ENCODE data around the gene CAB39.

Gene CAB39

DNA sequence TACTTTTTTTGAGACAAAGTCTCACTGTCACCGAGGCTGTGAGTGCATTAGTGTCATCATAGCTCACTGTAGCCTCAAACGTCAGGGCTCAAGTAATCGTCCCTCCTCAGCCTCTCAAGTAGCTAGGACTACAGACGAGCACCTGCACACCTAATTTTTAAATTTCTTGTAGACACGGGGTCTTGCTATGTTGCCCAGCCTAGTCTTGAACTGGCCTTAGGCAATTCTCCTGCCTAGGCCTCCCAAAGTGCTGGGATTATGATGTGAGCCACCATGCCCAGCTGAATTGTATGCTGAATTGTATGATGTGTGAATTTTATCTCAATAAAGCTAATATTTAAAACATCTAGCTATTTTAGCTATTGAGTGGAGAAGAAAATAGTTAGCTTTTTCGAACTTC is 18.9 kb downstream of the CAB39 start:
- Histone ChIP-seq H3K4me1 (ENCODE audit: insufficient read depth, low read length) (peaks cover 4% of the 10 kb centered on the region), H2AFZ (ENCODE audit: low read depth, low read length) (no peak overlapping the region), H3K4me3 (ENCODE audit: low read length) (no peak overlapping the region)

GRCh38 chr2:230732914-230733401 is 20.3 kb downstream of the CAB39 start:
- no peaks in the 10 kb centered on the region for H3K27me3 ChIP-seq (ENCODE audit: insufficient read depth, low read length)
- no peaks in the 10 kb centered on the region for H3K4me1 ChIP-seq (ENCODE audit: insufficient read depth, low read length)
- no peak overlapping the region for H3K4me3 ChIP-seq (ENCODE audit: low read length)
- H3K9me3 ChIP-seq (ENCODE audit: low read length): no peaks in the 10 kb centered on the region
- no peak overlapping the region for H2AFZ ChIP-seq (ENCODE audit: low read depth, low read length)
- H3K36me3 ChIP-seq (ENCODE audit: insufficient read depth, low read length): no peaks in the 10 kb centered on the region

More for the DNA sequence above, 18.9 kb downstream of the CAB39 start:
- H3K9me3 ChIP-seq (ENCODE audit: low read length): no peaks in the 10 kb centered on the region
- H3K36me3 ChIP-seq (ENCODE audit: insufficient read depth, low read length): no peaks in the 10 kb centered on the region
- no peaks in the 10 kb centered on the region for H3K27me3 ChIP-seq (ENCODE audit: insufficient read depth, low read length)

DNA sequence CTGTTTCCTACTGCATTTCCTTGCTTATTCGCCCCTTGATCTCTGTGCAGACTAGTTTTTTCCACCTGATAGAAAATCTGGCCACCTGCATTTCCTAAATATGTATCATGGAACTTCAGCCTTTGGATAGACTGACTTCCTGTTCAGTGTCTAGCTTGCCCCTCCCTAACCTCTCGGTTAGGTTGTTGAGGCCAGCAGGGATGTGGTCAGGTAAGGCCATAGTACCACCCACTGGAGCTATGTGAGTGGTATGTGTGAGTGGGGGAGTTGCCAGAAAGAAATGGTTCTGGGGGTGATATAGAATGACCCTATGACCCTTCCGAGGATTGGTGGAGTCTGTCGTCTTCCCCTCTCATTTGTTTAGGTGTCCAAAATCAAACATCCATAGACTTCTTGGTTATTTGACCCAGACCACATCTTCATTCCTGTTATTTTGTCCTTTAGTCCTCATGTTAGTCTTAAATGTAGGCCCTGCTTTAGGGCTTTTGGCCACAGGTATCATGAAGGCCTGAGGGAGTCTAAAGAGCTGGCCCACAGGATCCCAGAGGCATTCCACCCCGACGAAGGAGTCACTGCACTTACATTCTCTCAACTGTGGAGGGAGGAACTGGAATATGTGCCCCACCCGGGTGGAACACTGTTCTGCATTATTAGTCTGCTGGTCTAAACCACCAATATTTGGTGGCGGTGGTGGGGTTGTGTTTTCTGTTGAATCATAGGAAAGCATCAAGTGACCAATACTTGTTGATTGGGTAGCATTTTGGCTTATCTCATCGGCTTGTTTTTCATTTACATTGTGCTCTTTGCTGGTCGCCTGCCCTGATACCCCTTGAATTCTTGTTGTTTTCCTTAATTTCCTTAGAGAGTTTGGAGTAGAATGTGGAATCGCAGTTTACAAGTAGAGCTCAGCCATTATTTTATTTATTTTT is 21.9 kb downstream of the CAB39 start:
- Histone ChIP-seq H3K4me1 (ENCODE audit: insufficient read depth, low read length) (no peaks in the 10 kb centered on the region), H2AFZ (ENCODE audit: low read depth, low read length) (no peak overlapping the region), H3K4me3 (ENCODE audit: low read length) (no peak overlapping the region), H3K27me3 (ENCODE audit: insufficient read depth, low read length) (no peaks in the 10 kb centered on the region), H3K9me3 (ENCODE audit: low read length) (no peaks in the 10 kb centered on the region), H3K36me3 (ENCODE audit: insufficient read depth, low read length) (no peaks in the 10 kb centered on the region)

GRCh38 chr2:230735884-230736283 is 23.2 kb downstream of the CAB39 start:
- Histone ChIP-seq H3K36me3 (ENCODE audit: insufficient read depth, low read length) (peaks cover 11% of the 10 kb centered on the region), H3K27me3 (ENCODE audit: insufficient read depth, low read length) (no peaks in the 10 kb centered on the region)

DNA sequence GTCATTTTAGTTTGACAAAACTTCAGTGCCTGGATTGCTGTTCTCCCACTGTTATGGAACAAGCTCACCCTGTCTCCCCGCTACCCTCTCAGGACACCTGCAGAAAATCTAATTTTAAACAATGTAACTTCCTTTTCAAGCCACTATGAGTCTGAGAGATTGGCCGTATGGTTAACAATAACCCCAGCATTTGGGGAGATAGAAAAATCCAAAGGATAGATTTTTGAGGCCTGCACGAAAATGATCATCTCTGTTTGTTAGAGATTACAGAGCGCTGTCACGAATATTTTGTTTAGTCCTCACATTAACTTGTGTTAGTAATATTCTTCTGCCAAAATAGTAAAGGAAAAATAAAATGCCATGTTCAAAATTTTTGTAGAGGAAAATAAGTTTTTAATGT is 24.7 kb downstream of the CAB39 start:
- Histone ChIP-seq H3K27me3 (ENCODE audit: insufficient read depth, low read length) (no peaks in the 10 kb centered on the region), H3K9me3 (ENCODE audit: low read length) (peaks cover 3% of the 10 kb centered on the region), H2AFZ (ENCODE audit: low read depth, low read length) (no peak overlapping the region), H3K4me1 (ENCODE audit: insufficient read depth, low read length) (no peaks in the 10 kb centered on the region), H3K36me3 (ENCODE audit: insufficient read depth, low read length) (peaks cover 12% of the 10 kb centered on the region), H3K4me3 (ENCODE audit: low read length) (no peak overlapping the region)

More at GRCh38 chr2:230735884-230736283, 23.2 kb downstream of the CAB39 start:
- H2AFZ ChIP-seq (ENCODE audit: low read depth, low read length): no peak overlapping the region
- peaks cover 3% of the 10 kb centered on the region for H3K9me3 ChIP-seq (ENCODE audit: low read length)
- no peak overlapping the region for H3K4me3 ChIP-seq (ENCODE audit: low read length)
- no peaks in the 10 kb centered on the region for H3K4me1 ChIP-seq (ENCODE audit: insufficient read depth, low read length)

DNA sequence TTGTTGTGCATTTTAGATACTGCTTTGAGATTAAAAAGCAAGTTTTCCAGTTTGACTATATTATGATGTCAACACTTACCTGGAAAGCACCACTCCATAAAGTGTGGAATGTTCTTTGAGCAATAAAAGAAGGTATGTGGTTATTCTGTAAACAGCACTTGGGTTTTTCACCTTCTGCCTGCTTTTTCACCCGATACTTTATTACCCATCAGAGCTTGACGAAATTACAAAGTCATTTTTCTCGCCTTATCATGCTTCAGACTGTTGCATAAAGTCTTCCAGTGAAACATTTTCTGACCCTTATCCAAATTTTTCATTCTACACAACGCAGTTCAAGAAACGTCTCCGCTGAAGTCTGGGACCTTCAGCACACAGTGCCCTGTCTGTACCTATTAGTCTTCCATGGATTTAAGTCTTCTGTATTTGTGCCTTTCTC is 25.2 kb downstream of the CAB39 start:
- Histone ChIP-seq H3K36me3 (ENCODE audit: insufficient read depth, low read length) (peaks cover 12% of the 10 kb centered on the region), H3K9me3 (ENCODE audit: low read length) (peaks cover 3% of the 10 kb centered on the region), H2AFZ (ENCODE audit: low read depth, low read length) (no peak overlapping the region), H3K4me1 (ENCODE audit: insufficient read depth, low read length) (no peaks in the 10 kb centered on the region), H3K4me3 (ENCODE audit: low read length) (no peak overlapping the region), H3K27me3 (ENCODE audit: insufficient read depth, low read length) (no peaks in the 10 kb centered on the region)

DNA sequence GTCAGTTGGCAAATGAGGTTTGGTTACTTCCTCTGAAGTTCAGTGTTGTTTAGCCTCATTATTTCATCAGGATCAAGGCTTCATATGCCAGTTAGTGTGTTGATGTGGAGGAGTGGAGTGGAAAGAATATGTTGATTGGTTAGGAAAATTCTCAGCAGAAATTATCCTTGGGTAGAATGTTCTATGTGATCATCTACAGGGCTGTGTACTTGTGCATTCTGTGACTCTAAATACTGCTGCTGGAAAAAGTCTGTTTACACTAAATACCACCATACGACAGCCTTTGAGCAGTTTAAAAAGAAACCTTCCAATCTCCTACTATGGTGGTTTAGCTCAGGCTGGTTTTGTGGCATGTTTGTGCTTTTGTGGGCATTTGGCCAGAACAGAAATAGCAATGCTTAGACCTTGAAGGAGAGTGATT is 25.8 kb downstream of the CAB39 start:
- H3K27me3 ChIP-seq (ENCODE audit: insufficient read depth, low read length): no peaks in the 10 kb centered on the region
- H3K4me1 ChIP-seq (ENCODE audit: insufficient read depth, low read length): no peaks in the 10 kb centered on the region
- H2AFZ ChIP-seq (ENCODE audit: low read depth, low read length): no peak overlapping the region
- H3K4me3 ChIP-seq (ENCODE audit: low read length): no peak overlapping the region
- peaks cover 3% of the 10 kb centered on the region for H3K9me3 ChIP-seq (ENCODE audit: low read length)
- peaks cover 12% of the 10 kb centered on the region for H3K36me3 ChIP-seq (ENCODE audit: insufficient read depth, low read length)

GRCh38 chr2:230738924-230739323 is 26.3 kb downstream of the CAB39 start:
- Histone ChIP-seq H3K4me1 (ENCODE audit: insufficient read depth, low read length) (no peaks in the 10 kb centered on the region), H3K9me3 (ENCODE audit: low read length) (peaks cover 3% of the 10 kb centered on the region), H2AFZ (ENCODE audit: low read depth, low read length) (no peak overlapping the region), H3K4me3 (ENCODE audit: low read length) (no peak overlapping the region), H3K27me3 (ENCODE audit: insufficient read depth, low read length) (no peaks in the 10 kb centered on the region), H3K36me3 (ENCODE audit: insufficient read depth, low read length) (peaks cover 12% of the 10 kb centered on the region)

GRCh38 chr2:230739961-230740360 is 27.3 kb downstream of the CAB39 start:
- no peak overlapping the region for H2AFZ ChIP-seq (ENCODE audit: low read depth, low read length)
- H3K4me1 ChIP-seq (ENCODE audit: insufficient read depth, low read length): no peaks in the 10 kb centered on the region

GRCh38 chr2:230742781-230743180 is 30.1 kb downstream of the CAB39 start:
- Histone ChIP-seq H3K9me3 (ENCODE audit: low read length) (peaks cover 3% of the 10 kb centered on the region), H3K4me3 (ENCODE audit: low read length) (no peak overlapping the region), H3K27me3 (ENCODE audit: insufficient read depth, low read length) (no peaks in the 10 kb centered on the region), H3K4me1 (ENCODE audit: insufficient read depth, low read length) (no peaks in the 10 kb centered on the region), H3K36me3 (ENCODE audit: insufficient read depth, low read length) (peaks cover 18% of the 10 kb centered on the region), H2AFZ (ENCODE audit: low read depth, low read length) (no peak overlapping the region)

More at GRCh38 chr2:230739961-230740360, 27.3 kb downstream of the CAB39 start:
- Histone ChIP-seq H3K9me3 (ENCODE audit: low read length) (peaks cover 3% of the 10 kb centered on the region), H3K4me3 (ENCODE audit: low read length) (no peak overlapping the region), H3K27me3 (ENCODE audit: insufficient read depth, low read length) (no peaks in the 10 kb centered on the region), H3K36me3 (ENCODE audit: insufficient read depth, low read length) (peaks cover 12% of the 10 kb centered on the region)

DNA sequence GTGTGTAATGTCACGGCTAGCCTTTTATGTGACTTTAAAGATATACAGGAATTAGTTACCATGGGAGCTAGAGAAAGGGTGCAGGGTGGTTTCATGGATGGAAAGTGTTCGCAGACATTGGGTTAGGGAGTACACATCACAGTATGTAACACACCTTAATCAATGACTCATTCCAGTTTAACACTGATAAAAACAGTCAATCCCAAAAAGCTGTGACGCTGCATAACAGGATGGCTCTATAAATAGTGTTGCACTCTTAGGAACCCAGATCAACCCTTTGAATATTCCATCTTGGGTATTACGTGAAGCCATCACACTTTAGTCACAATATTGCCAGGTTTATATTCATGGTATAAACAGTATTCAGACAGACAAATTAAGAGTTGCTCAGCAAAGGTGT is 33.6 kb downstream of the CAB39 start:
- H3K27me3 ChIP-seq (ENCODE audit: insufficient read depth, low read length): no peaks in the 10 kb centered on the region
- H3K36me3 ChIP-seq (ENCODE audit: insufficient read depth, low read length): peaks cover 6% of the 10 kb centered on the region
- no peaks in the 10 kb centered on the region for H3K9me3 ChIP-seq (ENCODE audit: low read length)
- H3K4me3 ChIP-seq (ENCODE audit: low read length): no peak overlapping the region
- H3K4me1 ChIP-seq (ENCODE audit: insufficient read depth, low read length): no peaks in the 10 kb centered on the region
- H2AFZ ChIP-seq (ENCODE audit: low read depth, low read length): no peak overlapping the region

GRCh38 chr2:230748087-230748486 is 35.4 kb downstream of the CAB39 start:
- H3K4me3 ChIP-seq (ENCODE audit: low read length): no peak overlapping the region
- H3K27me3 ChIP-seq (ENCODE audit: insufficient read depth, low read length): no peaks in the 10 kb centered on the region
- H3K4me1 ChIP-seq (ENCODE audit: insufficient read depth, low read length): no peaks in the 10 kb centered on the region
- peaks cover 6% of the 10 kb centered on the region for H3K36me3 ChIP-seq (ENCODE audit: insufficient read depth, low read length)
- no peak overlapping the region for H2AFZ ChIP-seq (ENCODE audit: low read depth, low read length)
- H3K9me3 ChIP-seq (ENCODE audit: low read length): no peaks in the 10 kb centered on the region

DNA sequence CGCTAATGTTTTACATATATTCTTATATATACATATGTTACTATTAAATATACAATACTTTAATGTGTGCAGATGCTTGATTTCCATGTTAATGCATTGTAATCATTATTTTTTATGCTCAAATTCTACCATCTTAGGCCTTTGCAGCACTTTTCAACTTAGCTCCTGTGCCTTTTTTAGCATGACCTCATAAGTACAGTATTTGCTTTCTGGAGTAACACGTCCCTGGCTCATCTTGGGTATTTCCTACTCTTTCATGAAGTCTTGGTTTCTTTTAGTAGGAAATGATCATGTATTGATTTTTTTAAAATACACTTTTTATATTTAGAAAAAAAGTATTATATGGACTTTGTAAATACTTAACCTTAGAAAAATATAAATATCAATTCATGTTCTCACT is 36.5 kb downstream of the CAB39 start:
- Histone ChIP-seq H3K27me3 (ENCODE audit: insufficient read depth, low read length) (no peaks in the 10 kb centered on the region), H3K36me3 (ENCODE audit: insufficient read depth, low read length) (peaks cover 6% of the 10 kb centered on the region), H3K4me1 (ENCODE audit: insufficient read depth, low read length) (no peaks in the 10 kb centered on the region), H3K9me3 (ENCODE audit: low read length) (no peaks in the 10 kb centered on the region), H2AFZ (ENCODE audit: low read depth, low read length) (no peak overlapping the region), H3K4me3 (ENCODE audit: low read length) (no peak overlapping the region)

Measured in neuron (in vitro differentiated cells).